ENCODE measurements around the gene WDR54. TPM values are rescaled to one million over a fixed set of nuclear protein-coding genes. Genes with fewer than 3 reads are reported as not detected.

Gene WDR54
- total RNA-seq, 1 donor from 2014 or later, result 24.6 TPM

DNA sequence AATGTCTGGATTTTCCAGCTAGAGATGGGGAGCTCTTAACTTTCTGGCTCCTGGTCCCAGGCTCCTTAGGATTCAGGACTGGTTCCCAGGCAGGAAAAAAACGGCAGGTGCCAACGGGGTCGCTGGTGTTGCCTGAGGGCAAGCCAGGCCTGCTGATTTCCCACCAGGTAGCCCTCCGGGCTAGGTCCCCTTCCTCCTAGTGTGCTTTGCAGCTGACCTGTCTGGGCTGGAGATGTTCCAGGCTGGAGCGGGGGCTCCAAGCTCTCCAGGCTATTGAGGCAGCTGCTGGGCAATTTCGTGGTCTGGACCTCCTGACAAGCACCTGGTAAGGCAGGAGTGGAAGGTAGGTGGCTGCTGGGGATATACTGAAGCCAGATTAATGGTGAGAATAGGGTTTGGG, 53.0 kb downstream of the WDR54 start:
- DNase-seq (ENCODE audit: low read depth), result no peak
- Histone ChIP-seq H3K36me3 (ENCODE audit: control insufficient read depth, insufficient read depth, low read length) (peaks cover 1% of the 10 kb centered on the region), H3K27me3 (ENCODE audit: control insufficient read depth, insufficient read depth, low read length) (no peaks in the 10 kb centered on the region), H3K4me3 (ENCODE audit: low read depth, low read length) (no peak overlapping the region)
- TF ChIP-seq, protein P1, sequence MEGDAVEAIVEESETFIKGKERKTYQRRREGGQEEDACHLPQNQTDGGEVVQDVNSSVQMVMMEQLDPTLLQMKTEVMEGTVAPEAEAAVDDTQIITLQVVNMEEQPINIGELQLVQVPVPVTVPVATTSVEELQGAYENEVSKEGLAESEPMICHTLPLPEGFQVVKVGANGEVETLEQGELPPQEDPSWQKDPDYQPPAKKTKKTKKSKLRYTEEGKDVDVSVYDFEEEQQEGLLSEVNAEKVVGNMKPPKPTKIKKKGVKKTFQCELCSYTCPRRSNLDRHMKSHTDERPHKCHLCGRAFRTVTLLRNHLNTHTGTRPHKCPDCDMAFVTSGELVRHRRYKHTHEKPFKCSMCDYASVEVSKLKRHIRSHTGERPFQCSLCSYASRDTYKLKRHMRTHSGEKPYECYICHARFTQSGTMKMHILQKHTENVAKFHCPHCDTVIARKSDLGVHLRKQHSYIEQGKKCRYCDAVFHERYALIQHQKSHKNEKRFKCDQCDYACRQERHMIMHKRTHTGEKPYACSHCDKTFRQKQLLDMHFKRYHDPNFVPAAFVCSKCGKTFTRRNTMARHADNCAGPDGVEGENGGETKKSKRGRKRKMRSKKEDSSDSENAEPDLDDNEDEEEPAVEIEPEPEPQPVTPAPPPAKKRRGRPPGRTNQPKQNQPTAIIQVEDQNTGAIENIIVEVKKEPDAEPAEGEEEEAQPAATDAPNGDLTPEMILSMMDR (IDR thresholded peaks at IDR 0.05; ENCODE audit: insufficient read depth, low read length, poor library complexity, severe bottlenecking), result no peak

DNA sequence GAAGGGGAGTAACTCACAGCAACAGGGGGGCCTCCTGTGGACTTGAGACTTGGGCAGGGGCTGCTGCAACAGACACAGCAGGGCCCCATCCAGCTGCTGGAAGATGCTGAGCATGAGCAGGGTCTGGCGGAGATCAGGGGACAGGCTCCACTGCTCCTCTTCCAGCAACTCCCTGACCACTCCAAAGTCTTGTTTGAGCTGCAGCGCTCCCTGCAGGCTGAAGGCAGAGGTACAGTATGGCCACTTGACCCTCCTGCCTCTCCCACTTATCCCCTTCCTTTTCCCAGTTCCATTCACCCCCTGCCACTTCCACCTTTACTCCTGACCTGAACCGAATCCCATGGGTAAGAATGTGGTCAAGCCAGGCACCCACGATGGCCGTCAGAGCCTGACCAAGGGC, 53.4 kb downstream of the WDR54 start:
- H3K27me3 ChIP-seq (ENCODE audit: control insufficient read depth, insufficient read depth, low read length), result no peaks in the 10 kb centered on the region
- H3K36me3 ChIP-seq (ENCODE audit: control insufficient read depth, insufficient read depth, low read length), result peaks cover 1% of the 10 kb centered on the region
- DNase-seq (ENCODE audit: low read depth), result no peak
- TF ChIP-seq, protein P1 (IDR thresholded peaks at IDR 0.05; ENCODE audit: insufficient read depth, low read length, poor library complexity, severe bottlenecking), result peak; percentile 30
- no peak overlapping the region for H3K4me3 ChIP-seq (ENCODE audit: low read depth, low read length)

Other genes with a start within 250 kb of the WDR54 start
- 102 and 120 TPM in 2 replicates for gene MOB1A, start 242.9 kb upstream of the WDR54 start, total RNA-seq
- 157 and 173 TPM in 2 replicates for gene MTHFD2, start 223.1 kb upstream of the WDR54 start, total RNA-seq
- gene SLC4A5, start 78.3 kb upstream of the WDR54 start, total RNA-seq, result 1.2 and 1.8 TPM in 2 replicates
- gene DCTN1, start 41.4 kb upstream of the WDR54 start, total RNA-seq, result 124 and 129 TPM in 2 replicates
- 3.0 and 4.3 TPM in 2 replicates for gene C2orf81, start 111 bp upstream of the WDR54 start, total RNA-seq
- 88.4 and 103 TPM in 2 replicates for gene RTKN, start 20.2 kb downstream of the WDR54 start, total RNA-seq
- 20.6 and 31.3 TPM in 2 replicates for gene INO80B, start 33.4 kb downstream of the WDR54 start, total RNA-seq
- gene WBP1, start 36.7 kb downstream of the WDR54 start, total RNA-seq, result 78.9 and 96.9 TPM in 2 replicates
- 68.1 and 70.9 TPM in 2 replicates for gene MOGS, start 43.7 kb downstream of the WDR54 start, total RNA-seq
- gene MRPL53, start 51.0 kb downstream of the WDR54 start, total RNA-seq, result 18.7 and 24.6 TPM in 2 replicates
- 4.4 and 9.5 TPM in 2 replicates for gene CCDC142, start 61.3 kb downstream of the WDR54 start, total RNA-seq
- gene TTC31, start 61.4 kb downstream of the WDR54 start, total RNA-seq, result 19.1 and 20.3 TPM in 2 replicates
- 1.9 and 3.4 TPM in 2 replicates for gene LBX2, start 77.9 kb downstream of the WDR54 start, total RNA-seq
- gene PCGF1, start 86.0 kb downstream of the WDR54 start, total RNA-seq, result 17.1 and 19.3 TPM in 2 replicates
- gene TLX2, start 92.7 kb downstream of the WDR54 start, total RNA-seq, result 0.27 TPM in 1 of 2 replicates, not detected in the other
- gene DQX1, start 104.5 kb downstream of the WDR54 start, total RNA-seq, result not detected in 2 replicates
- 143 TPM in 2 replicates for gene AUP1, start 108.0 kb downstream of the WDR54 start, total RNA-seq
- 35.1 and 36.0 TPM in 2 replicates for gene HTRA2, start 108.2 kb downstream of the WDR54 start, total RNA-seq
- 3.3 and 4.2 TPM in 2 replicates for gene LOXL3, start 132.2 kb downstream of the WDR54 start, total RNA-seq
- 23.6 and 27.7 TPM in 2 replicates for gene DOK1, start 133.0 kb downstream of the WDR54 start, total RNA-seq
- gene M1AP, start 226.6 kb downstream of the WDR54 start, total RNA-seq, result 1.3 and 1.6 TPM in 2 replicates
- gene SEMA4F, start 232.5 kb downstream of the WDR54 start, total RNA-seq, result 11.2 and 16.4 TPM in 2 replicates

Data from kidney epithelial cell (primary cell).